HG02870 (cell line): ENCODE data around the gene NOC4L.

Experiments used
- ATAC-seq: cut with Tn5 transposase; IDR thresholded peaks from one replicate; pipeline ENCODE4 v1.9.1; 2021; ENCODE audit warnings: mild to moderate bottlenecking, moderate library complexity; ENCODE audit not compliant: unreplicated experiment

Gene NOC4L

GRCh38 chr12:132166801-132167591 lies 22.7 kb downstream of the NOC4L start:
- no peak for ATAC-seq

GRCh38 chr12:132167611-132168310 lies 23.5 kb downstream of the NOC4L start:
- no peak for ATAC-seq

- ATAC-seq, result no peak
These were observed 24.2 kb downstream of the NOC4L start for GRCh38 chr12:132168311-132169031.

GRCh38 chr12:132169376-132169775 lies 25.1 kb downstream of the NOC4L start:
- ATAC-seq, result no peak

GRCh38 chr12:132170094-132170636 lies 25.9 kb downstream of the NOC4L start:
- no peak for ATAC-seq

GRCh38 chr12:132170637-132171292 lies 26.5 kb downstream of the NOC4L start:
- ATAC-seq, result no peak

- no peak for ATAC-seq
These were observed 27.2 kb downstream of the NOC4L start for GRCh38 chr12:132171293-132171967.

- no peak for ATAC-seq
These were observed 27.8 kb downstream of the NOC4L start for GRCh38 chr12:132171968-132172521.

- ATAC-seq, result no peak
These were observed 28.4 kb downstream of the NOC4L start for GRCh38 chr12:132172619-132173018.

- no peak for ATAC-seq
These were observed 29.1 kb downstream of the NOC4L start for GRCh38 chr12:132173135-132174014.

GRCh38 chr12:132174015-132174838 lies 30.0 kb downstream of the NOC4L start:
- ATAC-seq, result no peak

GRCh38 chr12:132174839-132175490 lies 30.7 kb downstream of the NOC4L start:
- no peak for ATAC-seq

GRCh38 chr12:132175496-132176384 lies 31.5 kb downstream of the NOC4L start:
- no peak for ATAC-seq

- no peak for ATAC-seq
These were observed 32.2 kb downstream of the NOC4L start for GRCh38 chr12:132176385-132176919.

- ATAC-seq, result no peak
These were observed 32.8 kb downstream of the NOC4L start for GRCh38 chr12:132176920-132177551.

GRCh38 chr12:132178316-132178715 lies 34.1 kb downstream of the NOC4L start:
- ATAC-seq, result no peak
